Measurements from ENCODE around the gene CAPN3.
"Not testable (repeated sequence)": the region's sequence is repeated elsewhere in the genome, so short reads cannot be mapped to it uniquely, and the experiment has no call there.

CAPN3 gene
- 3.6 to 13.4 (median 9.9) reads per million in 4 donors for total RNA-seq

DNA sequence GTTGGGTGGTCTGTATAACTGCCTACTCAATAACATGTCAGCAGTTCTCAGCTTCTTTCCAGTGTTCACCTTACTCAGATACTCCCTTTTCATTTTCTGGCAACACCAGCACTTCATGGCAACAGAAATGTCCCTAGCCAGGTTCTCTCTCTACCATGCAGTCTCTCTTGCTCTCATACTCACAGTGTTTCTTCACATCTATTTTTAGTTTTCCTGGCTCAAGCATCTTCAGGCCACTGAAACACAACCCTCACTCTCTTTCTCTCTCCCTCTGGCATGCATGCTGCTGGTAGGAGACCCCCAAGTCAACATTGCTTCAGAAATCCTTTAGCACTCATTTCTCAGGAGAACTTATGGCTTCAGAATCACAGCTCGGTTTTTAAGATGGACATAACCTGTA lies at the start of gene CAPN3:
TSS of gene CAPN3 (plus strand) at position 253 of the 400 bp plus-strand sequence. CDS start 305 bp downstream, outside the sequence.
- DNase-seq, result no peak

GRCh38 chr15:42313463-42313862 lies 45.8 kb upstream of the CAPN3 start:
- DNase-seq, result no peak

- DNase-seq, result no peak
These were observed 44.5 kb upstream of the CAPN3 start for GRCh38 chr15:42314818-42315217.

- DNase-seq, result no peak
These were observed 43.8 kb upstream of the CAPN3 start for GRCh38 chr15:42315521-42315920.

GRCh38 chr15:42316282-42316805 lies 43.0 kb upstream of the CAPN3 start:
- DNase-seq, result not testable (repeated sequence)

DNA sequence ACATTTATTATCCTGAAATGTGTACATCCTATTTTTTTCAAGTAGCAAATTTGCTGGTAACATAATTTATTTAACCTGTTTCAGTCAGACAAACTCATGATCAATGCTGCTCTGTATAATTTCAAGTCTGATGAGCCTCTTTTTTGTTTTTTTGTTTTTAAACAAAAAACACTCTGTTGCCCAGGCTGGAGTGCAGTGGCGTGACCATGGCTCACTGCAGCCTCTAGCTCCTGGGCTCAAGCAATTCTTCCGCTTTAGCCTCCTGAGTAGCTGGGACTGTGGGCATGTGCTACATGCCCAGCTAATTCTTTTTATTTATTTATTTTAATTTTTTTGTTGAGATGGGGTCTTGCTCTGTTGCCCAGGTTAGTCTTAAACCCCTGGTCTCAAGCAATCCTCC lies 40.1 kb upstream of the CAPN3 start:
- no peak for DNase-seq

- no peak for DNase-seq
These were observed 35.0 kb upstream of the CAPN3 start for GRCh38 chr15:42324308-42324707.

DNA sequence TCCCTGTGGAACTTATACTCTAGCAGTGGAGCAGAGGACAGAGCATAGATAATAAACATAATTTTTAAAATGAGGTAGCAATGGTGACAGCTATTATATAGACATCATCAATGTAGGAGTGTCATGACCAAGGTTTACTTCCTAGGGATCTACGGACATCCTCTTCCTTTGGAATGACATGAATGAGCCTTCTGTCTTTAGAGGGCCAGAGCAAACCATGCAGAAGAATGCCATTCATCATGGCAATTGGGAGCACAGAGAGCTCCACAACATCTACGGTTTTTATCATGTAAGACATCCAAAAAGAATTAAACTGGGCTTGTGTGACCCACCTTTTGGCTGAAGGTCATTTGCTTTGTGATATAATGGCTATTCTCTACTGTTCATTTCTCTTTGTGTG lies 30.1 kb upstream of the CAPN3 start:
- DNase-seq, result no peak

- no peak for DNase-seq
These were observed 29.3 kb upstream of the CAPN3 start for GRCh38 chr15:42329992-42330391.

DNA sequence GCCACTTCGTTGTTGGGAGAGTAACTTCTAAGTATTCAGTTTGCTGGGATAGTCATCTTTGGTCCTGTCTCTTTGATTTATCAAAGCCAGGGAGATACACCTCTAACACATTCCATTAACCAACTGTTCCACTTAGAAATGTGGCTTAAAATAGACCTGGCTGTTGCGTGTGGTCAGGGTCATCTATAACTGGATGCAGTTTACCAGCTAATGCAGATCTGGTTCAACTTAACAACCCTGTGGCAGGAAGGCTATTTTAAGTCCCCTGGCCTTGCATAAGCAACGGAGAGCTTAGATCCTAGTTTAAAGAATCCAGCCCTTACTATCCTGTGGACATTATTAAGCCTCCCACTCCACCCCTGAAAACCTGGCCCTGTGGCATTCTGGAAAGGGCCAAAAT lies 28.1 kb upstream of the CAPN3 start:
- DNase-seq, result no peak

DNA sequence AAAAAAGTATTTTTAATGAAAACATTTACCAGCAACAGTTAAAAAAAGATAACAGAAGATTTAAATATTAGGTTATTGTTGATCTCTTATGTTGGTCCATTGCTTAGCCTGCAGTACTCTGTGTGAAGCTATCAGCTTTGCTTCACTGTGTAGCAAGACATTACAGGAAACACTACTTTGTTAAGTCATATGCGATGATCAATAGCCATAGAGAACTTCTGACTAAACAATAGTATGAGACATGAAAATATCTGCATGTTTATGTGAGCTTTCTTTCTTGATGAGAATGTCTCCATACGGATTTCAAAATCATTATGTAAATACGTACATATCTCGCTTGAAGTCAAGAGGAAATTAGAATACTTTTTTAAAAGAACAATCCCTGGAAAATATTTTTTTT lies 27.0 kb upstream of the CAPN3 start:
- DNase-seq, result no peak

DNA sequence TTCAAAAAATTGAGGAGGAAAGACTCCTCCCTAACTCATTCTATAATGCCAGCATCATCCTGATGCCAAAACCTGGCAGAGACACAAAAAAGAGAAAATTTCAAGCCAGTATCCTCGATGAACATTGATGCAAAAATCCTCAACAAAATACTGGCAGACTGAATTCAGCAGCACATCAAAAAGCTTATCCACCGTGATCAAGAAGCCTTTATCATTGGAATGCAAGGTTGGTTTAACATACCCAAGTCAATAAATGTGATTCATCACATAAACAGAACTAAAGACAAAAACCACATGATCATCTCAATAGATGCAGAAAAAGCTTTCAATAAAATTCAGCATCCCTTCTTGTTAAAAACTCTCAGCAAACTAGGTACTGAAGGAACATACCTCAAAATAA lies 24.2 kb upstream of the CAPN3 start:
- no peak for DNase-seq

GRCh38 chr15:42336650-42337049 lies 22.7 kb upstream of the CAPN3 start:
- not testable (repeated sequence) for DNase-seq

DNA sequence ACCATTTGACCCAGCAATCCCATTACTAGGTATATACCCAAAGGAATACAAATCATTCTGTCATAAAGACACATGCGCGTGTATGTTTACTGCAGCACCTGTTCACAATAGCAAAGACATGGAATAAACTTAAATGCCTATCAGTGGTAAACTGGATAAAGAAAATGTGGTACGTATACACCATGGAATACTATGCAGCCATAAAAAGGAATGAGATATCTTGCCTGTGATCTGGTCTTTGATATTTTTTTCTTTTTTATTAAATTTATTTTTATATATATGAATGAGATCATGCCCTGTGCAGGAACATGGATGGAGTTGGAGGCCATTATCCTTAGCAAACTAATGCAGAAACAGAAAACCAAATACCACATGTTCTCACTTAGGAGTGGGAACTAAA lies 22.2 kb upstream of the CAPN3 start:
- not testable (repeated sequence) for DNase-seq

- DNase-seq, result no peak
These were observed 20.8 kb upstream of the CAPN3 start for GRCh38 chr15:42338500-42338899.

DNA sequence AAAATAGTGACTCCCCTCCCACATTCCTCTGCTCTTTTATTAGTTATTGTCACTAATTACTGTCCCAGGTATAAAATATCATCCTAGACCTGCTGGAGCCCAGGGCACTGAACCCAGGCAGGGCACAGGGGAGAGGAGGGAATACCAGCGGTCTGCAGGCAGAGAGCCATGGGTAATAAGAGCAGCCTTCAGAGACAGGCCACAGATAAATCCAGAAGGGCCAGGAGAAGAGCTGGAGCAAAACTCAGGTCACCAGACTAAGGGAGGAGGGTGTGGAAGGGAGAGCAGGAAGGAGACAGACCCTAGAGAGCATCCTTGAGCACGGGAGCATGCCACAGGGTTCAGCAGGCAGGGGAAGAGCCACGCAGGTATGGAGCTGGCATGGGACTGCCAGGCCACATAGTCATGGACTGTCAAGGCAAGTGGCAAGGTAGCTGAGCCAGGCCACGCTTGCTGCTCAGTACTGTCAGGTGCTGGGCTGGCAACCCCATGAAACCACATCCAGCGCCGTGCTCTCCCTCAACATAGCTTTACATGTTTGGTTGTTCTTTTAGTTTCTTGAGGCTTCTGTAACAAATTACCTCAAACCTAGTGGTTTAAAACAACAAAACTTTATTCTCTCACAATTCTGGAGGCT lies 15.6 kb upstream of the CAPN3 start:
- no peak for DNase-seq

DNA sequence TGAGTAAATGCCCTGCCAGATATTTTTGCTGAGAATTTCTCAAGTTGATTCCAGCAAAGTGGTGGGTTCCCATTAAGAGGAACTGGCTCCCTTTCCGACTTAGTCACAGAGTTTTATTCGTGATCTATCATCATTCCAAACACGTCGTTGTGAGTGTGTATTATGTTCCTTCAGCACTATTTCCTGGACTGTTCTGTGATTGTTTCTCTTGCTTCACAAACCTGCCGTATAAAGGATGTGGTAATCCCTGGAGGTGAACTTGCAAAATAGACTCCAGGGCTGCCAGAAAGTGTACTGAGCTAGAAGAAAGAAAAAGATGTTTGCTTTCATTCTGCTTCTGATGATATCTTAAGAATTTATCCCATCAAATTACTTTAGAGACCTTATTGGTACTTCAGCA lies 14.5 kb upstream of the CAPN3 start:
- DNase-seq, result no peak

- no peak for DNase-seq
These were observed 13.8 kb upstream of the CAPN3 start for GRCh38 chr15:42345504-42345903.

- DNase-seq, result no peak
These were observed 11.2 kb upstream of the CAPN3 start for GRCh38 chr15:42348083-42348482.

DNA sequence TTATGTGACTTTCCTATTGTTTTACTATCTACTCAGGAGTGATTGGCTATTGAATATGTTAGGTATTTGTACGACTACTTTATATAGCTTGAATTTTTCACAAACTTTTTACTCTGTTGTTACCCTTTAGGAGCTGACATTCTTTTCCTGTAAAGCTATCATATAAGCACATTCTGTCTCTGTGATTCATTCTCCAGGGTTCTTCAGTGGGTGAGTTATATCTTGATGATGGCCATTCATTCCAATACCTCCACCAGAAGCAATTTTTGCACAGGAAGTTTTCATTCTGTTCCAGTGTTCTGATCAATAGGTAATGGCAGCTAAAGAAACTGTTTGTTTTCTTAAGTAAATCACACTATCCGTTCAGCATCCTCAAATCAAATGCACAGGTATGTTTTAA lies 10.1 kb upstream of the CAPN3 start:
- peak in 1 of 5 donors; percentile 22 for DNase-seq

GRCh38 chr15:42352401-42352800 lies 6.9 kb upstream of the CAPN3 start:
- DNase-seq, result no peak

GRCh38 chr15:42353061-42353460 lies 6.2 kb upstream of the CAPN3 start:
- DNase-seq, result no peak

DNA sequence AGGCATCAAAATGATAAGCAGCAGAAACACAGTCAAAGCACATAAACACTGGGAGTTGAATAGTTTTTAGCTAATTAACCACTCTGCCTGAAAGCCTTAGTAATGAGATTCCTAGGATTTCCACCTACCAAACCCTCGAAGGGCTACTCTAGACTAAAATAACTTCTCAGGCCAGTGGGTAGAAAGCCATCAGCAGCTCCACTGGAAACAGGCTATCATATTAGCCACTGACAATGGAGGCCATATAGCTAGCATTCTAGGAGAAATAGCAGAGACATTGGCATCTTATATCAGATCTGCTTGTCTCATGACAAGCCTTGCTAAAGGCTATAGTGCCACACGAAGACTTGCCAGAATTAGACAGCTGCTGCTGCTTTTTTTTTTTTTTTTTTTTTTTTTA lies 4.5 kb upstream of the CAPN3 start:
- DNase-seq, result no peak

DNA sequence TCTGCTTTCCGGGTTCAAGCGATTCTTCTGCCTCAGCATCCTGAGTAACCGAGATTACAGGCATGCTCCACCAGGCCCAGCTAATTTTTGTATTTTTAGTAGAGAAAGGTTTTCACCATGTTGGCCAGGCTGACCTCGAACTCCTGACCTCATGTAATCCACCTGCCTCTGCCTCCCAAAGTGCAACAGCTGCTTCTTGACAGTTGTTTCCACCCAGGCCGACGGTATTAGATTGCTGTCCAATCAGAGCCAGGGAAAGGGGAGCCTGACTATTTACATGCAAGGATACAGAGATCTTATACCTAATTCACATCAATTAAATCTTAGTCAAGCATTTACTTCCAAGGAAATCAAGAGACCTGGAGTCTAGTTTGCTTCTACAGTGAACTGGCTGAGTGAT lies 4.0 kb upstream of the CAPN3 start:
- no peak for DNase-seq

GRCh38 chr15:42356851-42357250 lies 2.5 kb upstream of the CAPN3 start:
- no peak for DNase-seq
